OCI-LY1 (cell line): ENCODE data around the gene PLCD1.

ENCODE experiments used
- EZH2 ChIP-seq: fragments of 200-600 bp; sonication (generic), shearing (Covaris generic); IDR thresholded peaks from 2 replicates; pipeline ENCODE4 v1.8.0; 2017; ENCODE audit warnings: borderline replicate concordance, mixed run types, mild to moderate bottlenecking, antibody characterized with exemption, low read length, moderate library complexity, mixed read lengths
- TF ChIP-seq, protein P1 (sequence below): fragments of 200-600 bp; sonication (generic), shearing (Covaris generic); IDR thresholded peaks from 2 replicates; pipeline ENCODE4 v1.5.1; 2017; ENCODE audit warnings: mild to moderate bottlenecking, antibody characterized with exemption, low read length, moderate library complexity, mixed read lengths

DNA sequence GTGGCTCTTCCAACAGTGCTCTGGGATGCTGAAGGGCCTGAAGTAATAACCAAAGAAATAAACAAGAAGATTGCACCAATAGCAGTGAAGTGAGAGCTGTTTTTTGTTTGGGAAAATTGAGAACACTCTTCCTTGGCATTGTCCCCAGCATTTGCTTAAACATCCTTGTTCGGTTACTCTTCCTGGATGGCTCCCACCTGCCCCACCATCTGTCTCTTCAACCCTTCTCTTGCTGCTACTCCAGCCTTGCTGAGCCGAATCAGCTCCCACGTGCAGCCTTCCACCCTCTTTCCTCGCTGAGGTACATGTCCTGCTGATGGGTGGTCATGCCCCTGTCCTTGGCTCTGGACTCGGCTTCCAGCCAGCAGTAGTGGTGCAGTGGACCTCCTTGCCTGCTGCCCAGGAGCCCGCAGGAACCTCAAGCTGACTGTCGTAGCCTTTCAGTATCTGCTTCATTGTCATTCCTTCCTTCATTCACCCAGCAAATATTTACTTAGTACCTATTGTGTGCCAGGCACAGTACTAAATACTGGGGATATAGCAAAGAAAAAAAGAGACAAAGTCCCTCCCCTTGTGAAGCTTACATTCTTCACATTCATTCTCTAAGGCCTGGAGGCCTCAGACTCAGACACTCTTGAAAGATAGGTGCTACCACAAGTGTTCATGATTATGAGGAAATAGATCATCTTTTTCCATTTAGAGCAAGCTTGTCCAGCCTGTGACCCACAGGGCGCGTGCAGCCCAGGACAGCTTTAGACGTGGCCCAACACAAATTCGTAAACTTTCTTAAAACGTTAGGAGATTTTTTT lies 56.0 kb downstream of the PLCD1 start:
- TF ChIP-seq, protein P1, sequence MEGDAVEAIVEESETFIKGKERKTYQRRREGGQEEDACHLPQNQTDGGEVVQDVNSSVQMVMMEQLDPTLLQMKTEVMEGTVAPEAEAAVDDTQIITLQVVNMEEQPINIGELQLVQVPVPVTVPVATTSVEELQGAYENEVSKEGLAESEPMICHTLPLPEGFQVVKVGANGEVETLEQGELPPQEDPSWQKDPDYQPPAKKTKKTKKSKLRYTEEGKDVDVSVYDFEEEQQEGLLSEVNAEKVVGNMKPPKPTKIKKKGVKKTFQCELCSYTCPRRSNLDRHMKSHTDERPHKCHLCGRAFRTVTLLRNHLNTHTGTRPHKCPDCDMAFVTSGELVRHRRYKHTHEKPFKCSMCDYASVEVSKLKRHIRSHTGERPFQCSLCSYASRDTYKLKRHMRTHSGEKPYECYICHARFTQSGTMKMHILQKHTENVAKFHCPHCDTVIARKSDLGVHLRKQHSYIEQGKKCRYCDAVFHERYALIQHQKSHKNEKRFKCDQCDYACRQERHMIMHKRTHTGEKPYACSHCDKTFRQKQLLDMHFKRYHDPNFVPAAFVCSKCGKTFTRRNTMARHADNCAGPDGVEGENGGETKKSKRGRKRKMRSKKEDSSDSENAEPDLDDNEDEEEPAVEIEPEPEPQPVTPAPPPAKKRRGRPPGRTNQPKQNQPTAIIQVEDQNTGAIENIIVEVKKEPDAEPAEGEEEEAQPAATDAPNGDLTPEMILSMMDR: no peak
- no peak for TF ChIP-seq EZH2
